Stimulated activated CD8-positive, alpha-beta memory T cell treated with anti-CD3 and anti-CD28 coated beads, Interleukin-15, amount 100 ng/mL, for 24 hours (primary cell): ENCODE data around the gene TMEM53.

Source experiments
- DNase-seq: peaks from one replicate; pipeline ENCODE4 v3.0.0-alpha.2; 2020; ENCODE audit warnings: low read depth

Gene TMEM53

GRCh38 chr1:44696789-44697345 lies 22.6 kb upstream of the TMEM53 start:
- DNase-seq, result no peak

DNA sequence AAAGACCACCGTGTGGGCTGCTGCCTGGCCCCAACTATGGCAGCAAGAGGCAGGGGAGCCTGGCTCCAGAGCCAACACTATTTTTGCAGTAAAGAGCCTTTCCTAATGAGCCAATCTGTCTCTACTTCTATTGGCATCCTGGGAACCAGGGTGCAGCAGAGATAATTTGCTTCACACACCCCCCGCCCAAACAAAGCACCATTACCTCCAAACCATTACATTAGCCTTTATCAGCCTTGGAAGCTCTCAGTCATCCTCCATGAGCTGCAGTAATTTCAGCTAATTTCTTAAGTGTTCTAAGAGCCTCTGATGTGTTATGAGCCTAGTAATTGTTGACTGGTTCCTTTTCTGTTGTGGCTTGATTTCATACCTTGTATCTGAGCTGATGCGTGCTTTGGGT lies 21.8 kb upstream of the TMEM53 start:
- no peak for DNase-seq

GRCh38 chr1:44695671-44696070 lies 21.4 kb upstream of the TMEM53 start:
- no peak for DNase-seq

- no peak for DNase-seq
These were observed 20.7 kb upstream of the TMEM53 start for GRCh38 chr1:44694863-44695478.

DNA sequence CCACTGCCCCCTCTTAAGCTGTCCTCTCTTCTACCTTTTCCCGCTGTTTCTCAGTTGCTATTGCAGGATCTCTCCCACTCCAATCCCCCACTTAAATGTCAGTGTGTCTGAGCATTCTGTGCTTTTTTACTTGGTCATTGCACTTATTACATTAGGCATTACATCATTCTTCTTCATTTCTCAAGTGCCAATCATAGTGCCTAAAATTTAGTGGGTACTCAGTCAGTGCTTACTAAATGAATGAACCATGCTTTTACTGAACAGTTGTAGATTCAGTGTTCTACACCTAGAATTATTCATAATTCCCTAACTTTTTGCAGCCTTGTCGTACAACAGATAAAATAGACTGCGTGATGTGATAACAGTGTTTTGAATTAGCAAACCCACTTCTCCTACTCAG lies 19.6 kb upstream of the TMEM53 start:
- no peak for DNase-seq

- no peak for DNase-seq
These were observed 18.9 kb upstream of the TMEM53 start for GRCh38 chr1:44693159-44693558.

- DNase-seq, result no peak
These were observed 15.1 kb upstream of the TMEM53 start for GRCh38 chr1:44689447-44689765.

DNA sequence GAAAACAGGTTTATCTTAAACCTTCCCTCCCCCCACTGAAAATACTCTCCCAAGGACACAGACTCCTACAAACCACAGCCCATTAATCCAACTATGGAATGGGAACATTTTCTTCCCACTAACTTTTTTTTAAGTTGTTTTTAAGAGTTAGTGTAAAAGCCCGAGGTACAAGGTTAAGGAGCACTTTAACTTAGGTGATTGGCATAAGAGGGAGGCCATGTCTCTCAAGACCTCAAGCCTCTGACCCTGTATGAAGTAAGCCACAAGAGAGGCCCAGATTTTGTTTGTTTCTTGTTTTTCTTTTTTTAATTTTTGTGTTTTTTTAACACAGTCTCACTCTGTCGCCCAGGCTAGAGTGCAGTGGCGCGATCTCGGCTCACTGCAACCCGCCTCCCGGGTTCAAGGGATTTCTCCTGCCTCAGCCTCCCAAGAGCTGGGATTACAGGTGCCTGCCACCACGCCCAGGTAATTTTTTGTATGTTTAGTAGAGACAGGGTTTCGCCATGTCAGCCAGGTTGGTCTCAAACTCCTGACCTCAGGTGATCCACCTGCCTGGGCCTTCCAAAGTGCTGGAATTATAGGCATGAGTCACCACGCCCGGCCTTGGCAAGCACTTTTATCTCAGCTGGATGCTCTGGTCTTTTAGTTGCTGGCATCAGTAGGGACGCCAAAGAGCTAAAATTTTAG lies 14.6 kb upstream of the TMEM53 start:
- DNase-seq, result no peak

DNA sequence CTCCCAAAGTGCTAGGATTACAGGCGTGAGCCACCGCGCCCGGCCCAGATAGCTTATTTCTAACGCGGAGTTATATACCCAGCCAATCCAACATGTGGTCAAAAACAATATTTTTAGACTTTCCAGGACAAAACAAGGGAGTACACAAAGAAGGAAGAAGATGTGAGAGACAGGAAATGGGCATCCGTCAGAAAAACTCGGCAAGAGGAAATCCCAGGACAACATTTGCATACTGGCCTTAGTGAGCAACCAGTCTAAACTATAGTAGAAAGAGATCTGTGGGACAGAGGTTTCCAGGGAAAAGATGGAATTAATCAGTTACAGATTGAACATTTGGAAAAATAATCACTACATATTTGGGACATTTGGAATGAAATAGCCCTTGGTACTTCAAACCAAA lies 11.6 kb upstream of the TMEM53 start:
- no peak for DNase-seq

DNA sequence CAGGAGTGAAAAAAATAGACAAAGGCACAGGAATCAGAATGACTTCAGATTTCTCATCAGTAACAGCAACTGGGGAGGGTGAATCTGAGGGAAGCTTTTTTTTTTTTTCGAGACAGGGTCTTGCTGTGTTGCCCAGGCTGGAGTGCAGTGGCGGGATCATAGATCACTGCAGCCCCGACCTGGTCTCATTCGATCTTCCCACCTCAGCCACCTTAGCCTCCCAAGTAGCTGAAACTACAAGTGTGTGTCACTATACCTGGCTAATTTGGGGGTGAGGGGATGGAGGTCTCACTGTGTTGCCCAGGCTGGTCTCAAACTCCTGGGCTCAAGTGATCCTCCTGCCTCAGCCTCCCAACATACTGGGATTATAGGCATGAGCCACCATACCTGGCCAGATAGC lies 10.9 kb upstream of the TMEM53 start:
- DNase-seq, result no peak

- no peak for DNase-seq
These were observed 10.2 kb upstream of the TMEM53 start for GRCh38 chr1:44684525-44684924.

GRCh38 chr1:44682883-44683265 lies 8.6 kb upstream of the TMEM53 start:
- DNase-seq, result no peak

GRCh38 chr1:44681905-44682882 lies 7.9 kb upstream of the TMEM53 start:
- DNase-seq, result no peak

DNA sequence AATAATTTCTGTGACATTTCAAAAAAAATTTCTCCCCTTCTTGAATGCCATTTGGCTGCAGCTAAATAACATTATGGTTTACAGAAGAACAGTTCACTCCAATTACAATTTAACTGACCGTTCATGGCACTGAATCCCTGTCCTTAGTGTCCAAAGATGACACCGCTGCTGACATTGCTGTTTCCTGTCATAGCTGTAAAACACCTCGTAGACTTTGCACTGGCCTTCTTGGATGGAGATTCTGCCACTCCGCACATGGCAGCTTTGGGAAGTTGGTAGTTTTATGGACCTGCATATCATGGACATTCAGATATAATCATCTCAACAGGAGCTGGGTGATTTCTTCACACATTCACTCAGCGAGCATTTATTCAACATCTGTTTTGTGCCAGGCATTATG lies 5.2 kb upstream of the TMEM53 start:
- DNase-seq, result no peak

DNA sequence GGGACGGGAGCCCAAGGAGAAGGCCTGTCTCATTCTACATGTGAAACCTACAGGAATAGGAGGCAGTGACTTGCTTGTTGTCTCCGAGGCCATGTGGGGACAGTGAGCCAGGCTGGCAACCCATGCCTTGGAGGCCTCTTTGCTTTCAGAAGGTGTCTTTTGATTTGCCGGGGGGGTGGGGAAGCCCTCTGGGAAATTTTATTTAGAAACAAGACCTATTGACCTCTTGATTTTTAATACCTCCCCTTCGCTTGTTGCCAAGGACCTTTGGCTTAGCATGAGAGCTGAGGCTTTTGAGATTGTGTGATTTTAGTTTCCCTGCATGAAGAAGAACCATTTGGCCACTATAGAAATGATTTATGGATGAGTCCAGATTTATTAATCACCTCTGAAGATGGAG lies 4.3 kb upstream of the TMEM53 start:
- DNase-seq, result no peak

DNA sequence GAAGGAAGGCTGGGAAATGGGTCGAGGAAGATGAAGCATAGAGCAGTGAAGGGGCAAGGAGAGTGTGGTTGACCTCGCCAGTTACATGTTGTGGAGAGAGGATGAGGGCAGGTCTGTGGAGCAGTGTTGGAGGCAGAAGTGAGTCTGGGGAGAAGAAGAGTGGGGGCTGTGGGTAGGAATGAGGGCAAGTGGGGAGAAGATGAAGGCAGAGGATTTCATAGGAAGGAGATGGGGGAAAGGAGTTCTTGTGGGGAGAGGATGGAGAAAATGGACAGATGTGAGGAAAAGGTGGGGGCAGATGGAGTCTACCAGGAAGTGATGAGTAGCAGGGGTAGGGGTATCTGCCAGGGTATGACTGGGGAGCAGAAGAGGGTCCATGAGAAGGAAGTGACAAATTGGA lies 3.8 kb upstream of the TMEM53 start:
- DNase-seq, result no peak

GRCh38 chr1:44677201-44677766 lies 3.0 kb upstream of the TMEM53 start:
- DNase-seq, result no peak

DNA sequence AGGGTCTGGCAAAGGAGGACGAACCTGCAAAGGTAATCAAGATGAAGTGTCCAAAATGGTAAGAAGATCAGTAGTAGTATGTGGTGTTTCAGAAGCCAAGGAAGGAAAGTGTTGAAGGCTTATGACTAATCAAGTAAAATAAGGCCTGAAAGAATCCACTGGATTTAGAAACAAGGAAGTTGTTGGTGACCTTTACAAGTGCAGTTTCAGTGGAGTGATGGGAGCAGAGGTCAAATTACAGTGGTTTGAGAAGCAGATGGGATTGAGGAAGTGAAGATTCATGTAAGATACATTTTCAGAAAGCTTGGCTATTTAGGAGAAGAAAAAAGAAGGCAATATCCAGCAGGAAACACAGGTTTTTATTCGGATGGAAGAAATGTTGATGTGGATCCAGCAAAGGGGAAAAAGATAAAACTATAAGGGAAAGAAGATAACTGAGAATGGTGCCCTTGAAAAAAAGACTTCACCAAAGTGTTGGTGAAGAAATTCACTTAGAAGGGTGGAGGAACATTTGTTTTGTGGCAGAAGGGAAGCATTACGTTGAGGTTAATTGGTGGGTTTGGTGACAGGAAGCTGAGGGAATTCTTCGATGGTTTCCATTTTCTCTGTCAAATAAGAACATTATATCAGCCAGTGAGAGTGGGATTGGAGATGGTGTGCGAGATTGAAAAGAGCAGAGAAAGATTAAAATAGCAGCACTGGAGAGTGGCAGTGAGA lies 2.4 kb upstream of the TMEM53 start:
- DNase-seq, result no peak

- no peak for DNase-seq
These were observed 905 bp upstream of the TMEM53 start for GRCh38 chr1:44675186-44675585.

GRCh38 chr1:44673675-44674112 lies 587 bp downstream of the TMEM53 start:
- DNase-seq, result no peak

DNA sequence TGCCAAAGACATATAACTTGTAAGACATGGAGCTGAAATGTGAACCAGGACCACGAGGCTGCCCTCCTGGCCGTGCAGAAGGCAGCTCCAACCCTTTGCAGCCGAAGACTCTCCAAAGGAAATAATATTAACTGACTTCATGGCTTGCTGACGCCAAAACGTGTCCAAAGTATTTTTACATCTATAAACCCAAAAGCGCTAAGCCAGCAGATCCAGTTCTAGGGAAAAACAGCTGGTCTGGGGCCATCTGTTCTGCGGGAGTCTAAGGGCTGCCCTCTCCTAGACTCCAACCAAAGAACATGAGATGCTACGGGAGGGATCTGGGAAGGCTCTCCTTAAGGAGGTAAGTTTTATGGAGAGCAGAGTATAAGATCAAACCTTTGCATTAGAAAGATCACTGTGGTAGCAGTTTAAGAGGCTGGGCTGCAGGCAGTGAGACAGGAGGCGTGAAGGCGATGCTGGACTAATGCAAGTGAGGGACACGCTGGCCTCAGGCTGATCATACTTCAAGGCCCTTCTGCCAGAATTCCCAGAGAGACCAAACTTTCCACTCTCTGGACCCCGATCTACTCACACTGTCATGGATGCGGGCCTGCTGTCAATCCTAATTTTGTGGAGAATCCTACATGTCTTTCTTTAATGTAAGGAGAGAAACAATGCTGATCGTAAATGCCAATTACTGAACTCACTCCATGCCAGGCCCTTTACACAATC lies 1.2 kb downstream of the TMEM53 start:
- no peak for DNase-seq
